Activated CD8-positive, alpha-beta memory T cell treated with anti-CD3 and anti-CD28 coated beads for 24 hours (primary cell): ENCODE measurements around the gene PCDH9.
"Not testable (repeated sequence)": the region's sequence is repeated elsewhere in the genome, so short reads cannot be mapped to it uniquely, and the experiment has no call there.

ENCODE experiments used
- DNase-seq: peaks from one replicate; pipeline ENCODE4 v3.0.0-alpha.2; 2020

The PCDH9 gene

GRCh38 chr13:67122251-67122650, 107.9 kb downstream of the PCDH9 start:
- DNase-seq, result no peak

- DNase-seq, result no peak
Observed at GRCh38 chr13:67120872-67121531, 109.1 kb downstream of the PCDH9 start.

- no peak for DNase-seq
Observed at GRCh38 chr13:67119481-67119894, 110.6 kb downstream of the PCDH9 start.

GRCh38 chr13:67118277-67118676, 111.9 kb downstream of the PCDH9 start:
- DNase-seq, result no peak

- no peak for DNase-seq
Observed at GRCh38 chr13:67117010-67117550, 113.1 kb downstream of the PCDH9 start.

GRCh38 chr13:67107979-67108378, 122.2 kb downstream of the PCDH9 start:
- DNase-seq, result no peak

- no peak for DNase-seq
Observed at GRCh38 chr13:67106502-67107057, 123.6 kb downstream of the PCDH9 start.

GRCh38 chr13:67101730-67102467, 128.2 kb downstream of the PCDH9 start:
- DNase-seq, result no peak

GRCh38 chr13:67100730-67101129, 129.4 kb downstream of the PCDH9 start:
- DNase-seq, result no peak

- DNase-seq, result no peak
Observed at GRCh38 chr13:67099494-67099893, 130.6 kb downstream of the PCDH9 start.

- DNase-seq, result no peak
Observed at GRCh38 chr13:67097892-67098452, 132.2 kb downstream of the PCDH9 start.

GRCh38 chr13:67096893-67097292, 133.2 kb downstream of the PCDH9 start:
- DNase-seq, result not testable (repeated sequence)

GRCh38 chr13:67096418-67096817, 133.7 kb downstream of the PCDH9 start:
- no peak for DNase-seq

GRCh38 chr13:67095621-67096020, 134.5 kb downstream of the PCDH9 start:
- DNase-seq, result no peak

GRCh38 chr13:67094952-67095351, 135.2 kb downstream of the PCDH9 start:
- DNase-seq, result no peak

- no peak for DNase-seq
Observed at GRCh38 chr13:67094078-67094477, 136.1 kb downstream of the PCDH9 start.

- no peak for DNase-seq
Observed at GRCh38 chr13:67091603-67092002, 138.5 kb downstream of the PCDH9 start.

GRCh38 chr13:67090856-67091255, 139.3 kb downstream of the PCDH9 start:
- DNase-seq, result no peak

GRCh38 chr13:67087527-67087926, 142.6 kb downstream of the PCDH9 start:
- DNase-seq, result no peak

- no peak for DNase-seq
Observed at GRCh38 chr13:67086260-67086659, 143.9 kb downstream of the PCDH9 start.

- no peak for DNase-seq
Observed at GRCh38 chr13:67084066-67084465, 146.1 kb downstream of the PCDH9 start.

GRCh38 chr13:67083519-67083918, 146.6 kb downstream of the PCDH9 start:
- no peak for DNase-seq

GRCh38 chr13:67080351-67080750, 149.8 kb downstream of the PCDH9 start:
- no peak for DNase-seq

GRCh38 chr13:67078062-67078461, 152.1 kb downstream of the PCDH9 start:
- no peak for DNase-seq
